Measurements from ENCODE around the gene FSTL4. TPM values are rescaled to one million over a fixed set of nuclear protein-coding genes. Genes with fewer than 3 reads are reported as not detected.

The FSTL4 gene
- total RNA-seq, 1 donor from 2014 or later: not detected

DNA sequence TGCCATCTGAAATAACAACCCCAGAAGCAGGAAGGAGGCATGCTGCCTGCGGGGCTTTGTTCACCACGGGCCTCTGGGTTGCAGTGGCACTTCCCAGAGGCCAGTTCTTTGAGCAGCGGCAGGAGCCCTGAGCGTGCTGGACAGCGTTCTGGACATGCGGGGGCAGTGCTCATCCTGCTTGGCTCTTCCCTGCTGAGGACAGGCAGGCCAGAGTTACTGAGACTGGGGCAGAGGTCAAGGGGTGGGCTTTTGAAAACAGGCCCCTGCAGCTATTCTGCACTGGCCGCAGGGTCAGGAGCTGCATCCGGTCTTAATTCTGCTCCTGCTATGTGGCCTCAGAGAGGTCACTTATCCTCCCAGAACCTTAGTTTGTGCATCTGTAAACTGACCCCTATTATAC lies 258.6 kb downstream of the FSTL4 start:
- Mint-ChIP-seq H3K4me1 (ENCODE audit: low read depth) (peaks cover 4% of the 10 kb centered on the region), H3K36me3 (ENCODE audit: low read depth) (no peaks in the 10 kb centered on the region), H3K27ac (no peak overlapping the region), H3K9me3 (no peaks in the 10 kb centered on the region), H3K4me3 (no peak overlapping the region), H3K27me3 (ENCODE audit: insufficient read depth) (peaks cover 8% of the 10 kb centered on the region)
- intact Hi-C loops (cut with micrococcal nuclease): no loop called here
- DNase-seq (ENCODE audit: low spot score): no peak

DNA sequence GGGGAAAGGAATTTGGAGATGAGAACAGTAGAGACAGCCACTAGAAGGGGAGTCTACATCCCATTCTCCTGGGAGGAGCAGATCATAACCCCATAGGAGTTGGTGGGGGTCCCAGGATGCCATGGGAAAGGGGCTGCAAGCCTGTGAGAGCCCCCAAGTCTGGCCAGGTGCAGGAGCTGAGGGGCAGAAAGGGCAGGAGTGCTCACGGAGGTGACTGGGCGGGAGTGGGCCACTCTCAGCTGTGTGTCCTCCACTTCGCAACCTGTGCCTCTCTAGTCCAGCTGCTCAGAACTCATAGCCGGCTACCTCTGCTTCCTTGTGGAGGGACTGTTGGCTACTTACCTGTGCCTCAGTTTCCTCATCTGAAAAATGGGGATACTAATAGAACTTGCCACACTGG lies 263.9 kb downstream of the FSTL4 start:
- intact Hi-C loops (cut with micrococcal nuclease): loop anchor here (10.0 kb wide), 1 partner anchor 104 kb away; no protein-coding TSS in a partner anchor
- Mint-ChIP-seq H3K9me3 (no peaks in the 10 kb centered on the region), H3K27me3 (ENCODE audit: insufficient read depth) (peaks cover 11% of the 10 kb centered on the region), H3K4me1 (ENCODE audit: low read depth) (no peaks in the 10 kb centered on the region), H3K36me3 (ENCODE audit: low read depth) (no peaks in the 10 kb centered on the region), H3K27ac (no peak overlapping the region), H3K4me3 (no peak overlapping the region)
- DNase-seq (ENCODE audit: low spot score): no peak

- H3K36me3 Mint-ChIP-seq (ENCODE audit: low read depth): no peaks in the 10 kb centered on the region
- H3K4me3 Mint-ChIP-seq: no peak overlapping the region
- H3K9me3 Mint-ChIP-seq: no peaks in the 10 kb centered on the region
- no peak overlapping the region for H3K27ac Mint-ChIP-seq
- intact Hi-C loops (cut with micrococcal nuclease): loop anchor here (1.0 to 10.0 kb wide), 2 partner anchors 102 to 236 kb away; no protein-coding TSS in a partner anchor
- DNase-seq (ENCODE audit: low spot score): no peak
- H3K27me3 Mint-ChIP-seq (ENCODE audit: insufficient read depth): peaks cover 11% of the 10 kb centered on the region
- no peaks in the 10 kb centered on the region for H3K4me1 Mint-ChIP-seq (ENCODE audit: low read depth)
These were observed 265.3 kb downstream of the FSTL4 start for GRCh38 chr5:133347039-133347438.

DNA sequence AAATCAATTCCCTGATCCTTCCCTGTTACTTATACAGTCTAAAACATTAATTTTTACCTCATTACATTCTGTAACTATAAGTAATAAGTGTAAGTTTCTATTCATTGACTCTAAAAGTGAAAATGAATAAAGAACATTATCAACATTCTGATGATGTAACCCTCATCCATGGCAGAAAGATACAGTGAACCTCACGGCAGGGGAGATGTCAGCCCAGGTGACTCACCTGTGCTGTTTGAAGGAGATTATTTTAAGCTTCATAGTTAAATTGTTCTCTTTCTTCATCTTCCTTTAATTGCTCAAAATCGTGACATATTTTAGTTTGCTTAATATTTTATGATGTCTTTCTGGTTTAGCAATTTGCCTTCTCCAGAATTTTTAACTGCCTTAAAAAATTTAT lies 268.1 kb downstream of the FSTL4 start:
- Mint-ChIP-seq H3K36me3 (ENCODE audit: low read depth) (no peaks in the 10 kb centered on the region), H3K4me3 (no peak overlapping the region), H3K4me1 (ENCODE audit: low read depth) (no peaks in the 10 kb centered on the region), H3K9me3 (no peaks in the 10 kb centered on the region), H3K27me3 (ENCODE audit: insufficient read depth) (peaks cover 4% of the 10 kb centered on the region), H3K27ac (no peak overlapping the region)
- no peak for DNase-seq (ENCODE audit: low spot score)
- intact Hi-C loops (cut with micrococcal nuclease): loop anchor here (10.0 kb wide), 1 partner anchor 99 kb away; no protein-coding TSS in a partner anchor

- H3K27ac Mint-ChIP-seq: no peak overlapping the region
- peaks cover 4% of the 10 kb centered on the region for H3K27me3 Mint-ChIP-seq (ENCODE audit: insufficient read depth)
- no peaks in the 10 kb centered on the region for H3K4me1 Mint-ChIP-seq (ENCODE audit: low read depth)
- H3K9me3 Mint-ChIP-seq: no peaks in the 10 kb centered on the region
- DNase-seq (ENCODE audit: low spot score): no peak
- no peak overlapping the region for H3K4me3 Mint-ChIP-seq
- H3K36me3 Mint-ChIP-seq (ENCODE audit: low read depth): no peaks in the 10 kb centered on the region
- intact Hi-C loops (cut with micrococcal nuclease): loop anchor here (10.0 kb wide), 1 partner anchor 98 kb away; no protein-coding TSS in a partner anchor
These were observed 269.1 kb downstream of the FSTL4 start for GRCh38 chr5:133343196-133343595.

DNA sequence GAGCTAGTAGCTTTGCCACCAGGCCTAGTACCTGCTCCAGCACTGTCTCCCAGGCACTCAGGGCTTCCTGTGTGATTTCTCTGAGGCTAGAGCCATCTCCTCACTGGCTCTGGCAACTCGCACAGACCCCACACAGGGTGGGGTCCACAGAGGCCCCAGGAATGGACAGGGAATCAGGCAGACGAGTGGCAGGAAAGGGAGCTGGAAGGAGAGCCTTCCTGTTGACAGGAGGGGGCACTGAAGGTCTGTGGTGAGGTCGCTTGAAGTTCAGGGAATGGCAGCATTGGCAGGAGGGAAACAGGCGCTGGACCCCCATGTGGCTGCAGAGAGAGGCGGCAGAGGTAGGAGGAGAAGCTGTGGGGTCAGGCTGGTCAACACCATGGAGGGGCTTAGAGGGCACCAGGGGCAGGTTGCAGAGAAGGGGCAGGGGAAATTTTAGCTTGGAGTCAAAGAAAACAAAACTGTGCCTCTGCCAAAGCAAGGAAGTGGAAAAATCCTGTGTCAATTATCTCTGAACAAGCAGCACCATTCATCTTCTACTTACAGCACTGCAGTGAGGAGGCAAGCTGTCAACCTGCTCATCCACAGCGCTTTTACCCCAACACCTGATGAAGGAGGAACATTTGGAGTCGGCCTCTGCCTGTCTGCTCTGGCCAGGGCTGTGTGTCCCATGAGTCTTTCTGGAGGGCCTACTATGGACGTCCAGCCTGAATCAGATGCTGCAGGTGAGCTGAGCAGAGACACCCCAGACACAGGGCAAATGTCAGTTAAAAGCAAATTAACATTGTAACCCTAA lies 270.2 kb downstream of the FSTL4 start:
- no peak overlapping the region for H3K27ac Mint-ChIP-seq
- H3K4me1 Mint-ChIP-seq (ENCODE audit: low read depth): no peaks in the 10 kb centered on the region
- intact Hi-C loops (cut with micrococcal nuclease): loop anchor here (10.0 kb wide), 1 partner anchor 97 kb away; no protein-coding TSS in a partner anchor
- DNase-seq (ENCODE audit: low spot score): no peak
- no peaks in the 10 kb centered on the region for H3K36me3 Mint-ChIP-seq (ENCODE audit: low read depth)
- no peaks in the 10 kb centered on the region for H3K9me3 Mint-ChIP-seq
- H3K4me3 Mint-ChIP-seq: no peak overlapping the region
- H3K27me3 Mint-ChIP-seq (ENCODE audit: insufficient read depth): peaks cover 1% of the 10 kb centered on the region

GRCh38 chr5:133341296-133341695 lies 271.0 kb downstream of the FSTL4 start:
- H3K4me1 Mint-ChIP-seq (ENCODE audit: low read depth): peaks cover 7% of the 10 kb centered on the region
- no peak for DNase-seq (ENCODE audit: low spot score)
- no peaks in the 10 kb centered on the region for H3K36me3 Mint-ChIP-seq (ENCODE audit: low read depth)
- no peaks in the 10 kb centered on the region for H3K9me3 Mint-ChIP-seq
- no peaks in the 10 kb centered on the region for H3K27me3 Mint-ChIP-seq (ENCODE audit: insufficient read depth)
- intact Hi-C loops (cut with micrococcal nuclease): loop anchor here (10.0 kb wide), 1 partner anchor 96 kb away; no protein-coding TSS in a partner anchor
- H3K4me3 Mint-ChIP-seq: no peak overlapping the region
- no peak overlapping the region for H3K27ac Mint-ChIP-seq

DNA sequence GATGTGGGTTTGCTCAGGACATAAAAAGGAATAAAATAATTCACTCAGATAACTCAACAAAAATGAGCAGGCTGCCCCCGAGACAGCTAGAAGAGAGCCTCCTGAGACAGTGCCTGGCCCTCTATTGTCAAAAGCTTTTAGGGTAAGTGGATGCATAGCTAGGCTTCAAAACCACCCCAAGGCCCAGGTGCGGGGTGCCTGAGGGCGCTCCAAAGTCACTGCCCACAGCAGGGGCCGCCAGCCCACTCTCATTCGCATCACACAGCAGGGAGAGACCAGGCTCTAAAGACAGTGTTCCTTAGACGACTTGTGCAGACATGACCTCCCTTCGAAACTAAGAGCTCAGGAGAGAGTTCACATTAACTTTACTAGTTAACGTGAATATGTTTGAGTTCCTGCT lies 271.5 kb downstream of the FSTL4 start:
- no peak for DNase-seq (ENCODE audit: low spot score)
- H3K4me1 Mint-ChIP-seq (ENCODE audit: low read depth): peaks cover 11% of the 10 kb centered on the region
- H3K36me3 Mint-ChIP-seq (ENCODE audit: low read depth): no peaks in the 10 kb centered on the region
- H3K9me3 Mint-ChIP-seq: no peaks in the 10 kb centered on the region
- no peak overlapping the region for H3K27ac Mint-ChIP-seq
- intact Hi-C loops (cut with micrococcal nuclease): loop anchor here (10.0 kb wide), 1 partner anchor 96 kb away; no protein-coding TSS in a partner anchor
- H3K4me3 Mint-ChIP-seq: no peak overlapping the region
- H3K27me3 Mint-ChIP-seq (ENCODE audit: insufficient read depth): no peaks in the 10 kb centered on the region

- H3K27me3 Mint-ChIP-seq (ENCODE audit: insufficient read depth): no peaks in the 10 kb centered on the region
- intact Hi-C loops (cut with micrococcal nuclease): loop anchor here (10.0 kb wide), 1 partner anchor 95 kb away; no protein-coding TSS in a partner anchor
- H3K27ac Mint-ChIP-seq: no peak overlapping the region
- H3K4me1 Mint-ChIP-seq (ENCODE audit: low read depth): peaks cover 15% of the 10 kb centered on the region
- H3K36me3 Mint-ChIP-seq (ENCODE audit: low read depth): no peaks in the 10 kb centered on the region
- no peaks in the 10 kb centered on the region for H3K9me3 Mint-ChIP-seq
- no peak for DNase-seq (ENCODE audit: low spot score)
- no peak overlapping the region for H3K4me3 Mint-ChIP-seq
These were observed 272.2 kb downstream of the FSTL4 start for GRCh38 chr5:133340002-133340755.

DNA sequence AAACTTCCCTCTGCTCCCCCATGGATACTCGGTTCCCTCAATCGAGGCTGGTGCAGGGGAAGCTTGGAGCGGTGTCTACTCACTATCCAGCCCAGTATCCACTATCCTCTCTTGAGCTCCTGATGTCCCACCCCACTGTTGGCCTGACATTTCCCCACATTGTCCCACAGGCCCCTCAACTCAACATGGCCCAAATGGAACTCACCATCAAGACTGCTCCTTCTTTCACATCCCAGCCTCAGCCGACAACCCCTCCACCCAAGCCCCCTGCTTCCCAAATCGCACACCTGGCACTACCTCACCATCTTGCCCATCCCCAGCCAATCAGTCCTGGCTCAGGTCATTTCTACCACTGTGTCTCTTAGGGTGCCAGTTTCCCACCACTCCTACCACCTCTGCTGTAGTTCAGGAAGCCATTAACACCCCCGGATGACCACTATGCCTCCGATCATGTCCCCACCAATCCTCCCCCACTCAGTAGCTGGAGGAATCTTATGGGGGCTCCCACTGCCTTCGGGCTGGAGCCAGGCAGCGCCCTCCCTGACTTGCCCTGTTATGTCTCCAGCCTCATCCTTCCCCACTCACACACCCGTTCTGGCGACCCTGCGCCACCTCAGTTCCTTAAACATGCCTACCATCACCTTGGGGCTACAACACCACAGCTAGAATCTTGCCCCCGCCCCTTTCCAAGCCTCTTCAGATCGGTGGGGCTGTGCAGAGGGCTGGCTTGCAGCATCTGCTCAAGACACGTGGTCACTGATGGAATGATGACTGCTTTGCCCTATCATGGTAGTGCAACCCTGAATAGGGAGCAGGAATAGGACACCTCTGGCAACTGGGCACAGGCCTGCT lies 273.6 kb downstream of the FSTL4 start:
- Mint-ChIP-seq H3K4me3 (no peak overlapping the region), H3K27ac (no peak overlapping the region), H3K4me1 (ENCODE audit: low read depth) (peaks cover 15% of the 10 kb centered on the region), H3K36me3 (ENCODE audit: low read depth) (no peaks in the 10 kb centered on the region), H3K27me3 (ENCODE audit: insufficient read depth) (no peaks in the 10 kb centered on the region), H3K9me3 (no peaks in the 10 kb centered on the region)
- intact Hi-C loops (cut with micrococcal nuclease): no loop called here
- no peak for DNase-seq (ENCODE audit: low spot score)

- no peak overlapping the region for H3K4me3 Mint-ChIP-seq
- intact Hi-C loops (cut with micrococcal nuclease): no loop called here
- DNase-seq (ENCODE audit: low spot score): no peak
- H3K27ac Mint-ChIP-seq: no peak overlapping the region
- H3K4me1 Mint-ChIP-seq (ENCODE audit: low read depth): peaks cover 22% of the 10 kb centered on the region
- no peaks in the 10 kb centered on the region for H3K36me3 Mint-ChIP-seq (ENCODE audit: low read depth)
- no peaks in the 10 kb centered on the region for H3K27me3 Mint-ChIP-seq (ENCODE audit: insufficient read depth)
- H3K9me3 Mint-ChIP-seq: no peaks in the 10 kb centered on the region
These were observed 274.4 kb downstream of the FSTL4 start for GRCh38 chr5:133337795-133338445.

DNA sequence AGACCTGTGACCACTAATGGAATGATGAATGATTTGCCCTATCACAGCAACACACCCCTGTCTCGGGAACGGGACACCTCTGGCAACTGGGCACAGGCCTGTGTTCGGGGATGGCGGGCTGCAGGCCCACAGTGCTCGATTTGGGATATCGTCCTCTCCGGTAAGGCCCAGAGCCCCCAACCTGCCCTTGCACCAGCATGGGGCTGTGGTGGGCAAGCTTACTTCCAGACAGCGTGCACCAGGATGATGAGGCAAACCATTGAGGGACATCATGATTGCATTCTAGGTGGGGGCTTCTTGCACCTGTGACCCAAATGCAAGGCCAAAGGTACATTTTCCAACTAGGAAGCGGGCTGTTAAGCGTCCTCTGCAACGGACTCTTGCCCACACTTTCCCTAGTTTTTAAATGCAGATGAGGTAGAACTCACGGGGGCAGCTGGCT lies 275.4 kb downstream of the FSTL4 start:
- no peaks in the 10 kb centered on the region for H3K9me3 Mint-ChIP-seq
- intact Hi-C loops (cut with micrococcal nuclease): no loop called here

More for the DNA sequence above, 275.4 kb downstream of the FSTL4 start:
- Mint-ChIP-seq H3K4me1 (ENCODE audit: low read depth) (peaks cover 32% of the 10 kb centered on the region), H3K36me3 (ENCODE audit: low read depth) (no peaks in the 10 kb centered on the region), H3K27me3 (ENCODE audit: insufficient read depth) (no peaks in the 10 kb centered on the region), H3K27ac (no peak overlapping the region), H3K4me3 (no peak overlapping the region)
- DNase-seq (ENCODE audit: low spot score): no peak

Data from activated T-helper 1 cell treated with anti-CD3 and anti-CD28 coated beads, Interleukin-12 subunit alpha, Interleukin-12 subunit beta, Interleukin-2, Interleukin-4 antibody, amounts not matched to agents 30 ng/mL and 10 ng/mL and 1 ng/mL, durations not matched to agents 14 hours and 24 hours and 36 hours (primary cell).